Right atrium auricular region (tissue), 2 donors: ENCODE results near the gene GNPDA1. TPM values are rescaled to one million over a fixed set of nuclear protein-coding genes. Genes with fewer than 3 reads are reported as not detected.

ENCODE experiments used
- DNase-seq: peaks from one replicate; pipeline ENCODE4 v3.0.0-alpha.2; 2019; ENCODE audit warnings: low spot score
- H3K27ac ChIP-seq, 2 donors: fragments of 200-600 bp; sonication (generic); 1 replicate in 1 of 2; 2 replicates in 1 of 2; pipeline ENCODE4 v1.5.1; 2016 to 2019
- H3K27me3 ChIP-seq, 2 donors: fragments of 200-600 bp; sonication (generic); one replicate each; pipeline versions ENCODE4 v1.5.1 to v1.6.0; 2017 to 2019
- H3K36me3 ChIP-seq: fragments of 200-600 bp; sonication (generic); one replicate; pipeline ENCODE4 v1.5.1; 2016
- H3K4me1 ChIP-seq, 2 donors: fragments of 200-600 bp; sonication (generic); one replicate each; pipeline versions ENCODE4 v1.5.1 to v1.6.0; 2017 to 2019
- H3K4me3 ChIP-seq, 2 donors: fragments of 200-600 bp; sonication (generic); 1 replicate in 1 of 2; 2 replicates in 1 of 2; pipeline ENCODE4 v1.5.1; 2017 to 2019; ENCODE audit warnings: mild to moderate bottlenecking in 1 of 2, moderate library complexity in 1 of 2
- H3K9me3 ChIP-seq, 2 donors: fragments of 200-600 bp; sonication (generic); one replicate each; pipeline ENCODE4 v1.5.1; 2019
- CTCF ChIP-seq, 2 donors: fragments of 200-600 bp; sonication (generic); IDR thresholded peaks; one replicate each; pipeline ENCODE4 v1.5.1; 2019; ENCODE audit warnings: antibody characterized with exemption in 2 of 2
- total RNA-seq, 2 donors: library from RNA; depleted of rRNA; stranded (reverse); fragments of >200 nt; gene quantifications; one replicate each; pipeline ENCODE4 v1.1.0, GENCODE V29; 2016

The GNPDA1 gene
- 10 to 100 TPM; 12.4 to 16.8 TPM for total RNA-seq

DNA sequence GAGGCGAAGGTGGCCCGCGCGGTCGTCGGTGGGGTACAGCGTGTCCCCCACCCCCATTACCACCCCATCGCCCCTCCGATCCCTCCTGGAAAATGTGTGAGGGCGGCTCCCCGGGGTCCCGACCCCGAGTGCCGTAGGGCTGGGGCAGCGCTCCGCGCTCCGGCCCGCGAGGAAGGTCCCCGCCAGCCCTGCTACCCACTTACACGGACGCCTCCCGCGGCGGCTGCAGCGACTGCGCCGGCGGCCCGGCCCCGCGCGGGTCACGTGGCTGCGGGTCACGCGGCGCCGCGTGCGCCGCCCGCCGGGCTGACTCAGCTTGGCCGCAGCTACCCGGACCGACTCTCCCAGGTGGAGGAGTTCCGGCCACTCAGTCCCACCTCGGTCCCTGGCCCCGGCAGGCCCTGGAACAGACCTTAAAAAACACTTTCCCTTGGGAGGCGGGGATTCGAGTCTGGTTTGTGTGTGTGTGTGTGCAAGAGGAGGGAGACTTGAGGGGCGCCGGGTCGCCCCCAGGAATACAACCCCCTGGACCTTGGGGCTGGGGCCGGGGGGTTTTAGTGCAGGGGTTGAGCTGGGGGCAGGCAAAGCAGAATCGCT, at the start of gene GNPDA1:
GNPDA1 (minus strand) TSS at position 236 of the 597 bp plus-strand sequence. CDS start 992 bp downstream, outside the sequence.
- DNase-seq = peak; percentile 86
- H3K27me3 ChIP-seq = no peaks in the 10 kb centered on the region
- H3K4me1 ChIP-seq = peaks cover 0 to 18% of the 10 kb centered on the region in 2 donors
- peak within 1 kb of the TSS; percentile 77 to 81 for H3K4me3 ChIP-seq
- no peak for TF ChIP-seq CTCF (IDR thresholded peaks at IDR 0.05)
- no peaks in the 10 kb centered on the region for H3K9me3 ChIP-seq
- no peaks in the 10 kb centered on the region for H3K36me3 ChIP-seq
- peak within 1 kb of the TSS; percentile 86 to 94 for H3K27ac ChIP-seq

DNA sequence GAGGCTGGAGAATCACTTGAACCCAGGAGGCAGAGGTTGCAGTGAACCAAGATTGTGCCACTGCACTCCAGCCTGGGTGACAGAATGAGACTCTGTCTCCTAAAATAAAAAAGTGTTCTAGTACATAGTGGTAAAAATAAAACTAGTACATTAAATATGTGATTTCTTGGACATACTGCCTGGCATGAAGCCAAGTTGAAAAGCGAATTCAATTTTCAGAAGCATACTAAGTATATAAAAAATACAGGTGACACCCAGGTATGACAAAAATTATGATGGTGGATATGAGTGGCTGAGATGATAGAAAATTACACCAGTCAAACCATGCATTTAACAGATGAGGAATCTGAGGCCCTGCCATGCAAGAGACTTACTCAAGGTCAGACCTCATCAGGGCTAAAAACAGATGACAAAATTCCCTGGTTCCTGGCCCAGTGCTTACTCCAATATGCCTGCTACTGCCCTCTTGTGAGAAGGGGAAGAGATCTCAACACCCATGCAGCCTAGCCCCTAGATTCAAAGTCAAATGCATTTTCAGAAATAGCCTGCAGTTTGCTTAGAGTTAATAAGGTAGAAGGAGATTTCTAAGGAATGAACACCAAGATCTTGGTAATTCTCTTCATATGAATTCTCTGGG, 46.6 kb upstream of the GNPDA1 start:
- no peaks in the 10 kb centered on the region for H3K27me3 ChIP-seq
- no peaks in the 10 kb centered on the region for H3K9me3 ChIP-seq
- TF ChIP-seq CTCF (IDR thresholded peaks at IDR 0.05) = peak in 1 of 2 donors; percentile 42
- no peak overlapping the region for H3K27ac ChIP-seq
- DNase-seq = no peak
- no peak overlapping the region for H3K4me3 ChIP-seq
- H3K4me1 ChIP-seq = peaks cover 0 to 29% of the 10 kb centered on the region in 2 donors
- H3K36me3 ChIP-seq = no peaks in the 10 kb centered on the region

DNA sequence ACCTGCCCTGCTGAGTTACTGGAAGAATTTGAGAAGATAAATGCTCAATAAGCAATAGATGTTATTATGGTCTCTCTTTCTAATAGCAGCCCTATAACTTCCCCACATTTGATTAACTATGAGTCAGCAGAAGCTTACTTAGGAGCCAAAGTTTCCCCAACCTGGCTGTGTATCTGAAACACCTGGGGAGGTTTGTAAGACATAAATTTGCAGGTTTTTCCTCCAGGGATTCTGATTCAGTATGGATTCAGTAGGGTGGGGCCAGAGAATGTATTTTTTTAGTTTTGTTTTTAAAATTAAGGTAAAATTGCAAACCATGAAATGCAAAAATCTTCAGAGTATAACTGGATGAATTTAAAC, 44.9 kb upstream of the GNPDA1 start:
- no peak overlapping the region for H3K27ac ChIP-seq

DNA sequence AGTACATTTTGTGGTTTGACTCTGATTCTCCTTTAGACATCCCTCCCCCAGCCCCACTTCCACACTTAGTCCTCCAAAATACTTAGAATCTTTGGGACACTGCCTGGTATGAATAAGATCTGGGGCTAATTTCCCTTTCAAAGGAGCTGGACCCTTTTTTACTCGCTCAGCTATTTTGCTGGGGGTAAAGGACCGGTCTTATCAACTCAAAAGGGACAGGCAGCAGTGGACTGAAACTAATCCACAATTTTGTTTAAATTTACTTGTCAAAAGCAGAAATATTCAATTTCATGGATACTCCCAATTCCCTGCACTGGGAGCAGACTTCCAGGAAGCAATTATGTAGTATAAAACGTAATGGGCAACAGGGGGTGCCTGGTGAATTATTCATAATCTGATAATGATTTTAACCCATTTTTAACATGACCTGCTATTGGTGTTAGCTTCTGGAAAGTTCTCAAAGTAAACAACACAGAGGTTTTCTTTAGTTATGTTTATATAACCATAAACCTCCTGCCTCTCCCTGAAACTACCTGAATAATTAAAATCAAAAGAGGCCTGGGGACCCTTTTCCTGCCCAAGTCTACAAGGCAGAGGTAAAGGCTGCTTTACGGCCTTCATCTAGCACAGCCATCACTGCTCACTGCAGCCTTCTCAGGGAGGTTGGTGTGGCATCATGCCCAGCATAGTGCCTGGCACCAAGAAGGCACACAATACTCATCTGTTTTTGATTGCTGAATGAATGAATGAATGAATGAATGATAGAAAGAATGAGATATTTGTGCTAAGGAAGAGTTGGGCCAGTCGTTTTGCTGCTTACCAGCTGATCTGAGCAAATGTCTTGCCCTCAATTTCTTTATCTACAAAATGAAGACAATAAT, 44.2 kb upstream of the GNPDA1 start:
- Histone ChIP-seq H3K9me3 (no peaks in the 10 kb centered on the region), H3K4me3 (no peak overlapping the region), H3K27ac (no peak overlapping the region), H3K4me1 (peaks cover 0 to 24% of the 10 kb centered on the region in 2 donors), H3K27me3 (no peaks in the 10 kb centered on the region), H3K36me3 (no peaks in the 10 kb centered on the region)
- TF ChIP-seq CTCF (IDR thresholded peaks at IDR 0.05) = no peak
- no peak for DNase-seq

More for the DNA sequence above, 44.9 kb upstream of the GNPDA1 start:
- no peak for DNase-seq
- peaks cover 0 to 24% of the 10 kb centered on the region in 2 donors for H3K4me1 ChIP-seq
- H3K4me3 ChIP-seq = no peak overlapping the region
- TF ChIP-seq CTCF (IDR thresholded peaks at IDR 0.05) = no peak
- H3K9me3 ChIP-seq = no peaks in the 10 kb centered on the region
- no peaks in the 10 kb centered on the region for H3K36me3 ChIP-seq
- no peaks in the 10 kb centered on the region for H3K27me3 ChIP-seq

GRCh38 chr5:142055301-142055700, 42.5 kb upstream of the GNPDA1 start:
- no peaks in the 10 kb centered on the region for H3K9me3 ChIP-seq
- no peaks in the 10 kb centered on the region for H3K27me3 ChIP-seq
- H3K4me3 ChIP-seq = no peak overlapping the region
- no peak for DNase-seq
- no peak overlapping the region for H3K27ac ChIP-seq
- TF ChIP-seq CTCF (IDR thresholded peaks at IDR 0.05) = no peak
- H3K36me3 ChIP-seq = no peaks in the 10 kb centered on the region
- H3K4me1 ChIP-seq = peaks cover 0 to 24% of the 10 kb centered on the region in 2 donors
